Measurements from ENCODE around the gene MZB1. TPM values are rescaled to one million over a fixed set of nuclear protein-coding genes. Genes with fewer than 3 reads are reported as not detected.
A peak's percentile ranks its signal among the peaks of the same experiment; 100 is the strongest.

MZB1 gene
- total RNA-seq, 1 donor from 2014 or later: 7.8 TPM

GRCh38 chr5:139371482-139372435, 18.0 kb downstream of the MZB1 start:
- H3K4me3 ChIP-seq: no peak overlapping the region
- peaks cover 76% of the 10 kb centered on the region for H3K36me3 ChIP-seq
- TF ChIP-seq CTCF (IDR thresholded peaks at IDR 0.05): no peak
- no peak for DNase-seq
- H3K27ac ChIP-seq: no peak overlapping the region
- ATAC-seq: peak in 1 of 2 donors; percentile 45
- H3K27me3 ChIP-seq (ENCODE audit: low read depth): no peaks in the 10 kb centered on the region
- no peaks in the 10 kb centered on the region for H3K4me1 ChIP-seq
- intact Hi-C loops (cut with DNase I): no loop called here
- no peaks in the 10 kb centered on the region for H3K9me3 ChIP-seq

- ATAC-seq: no peak
- peaks cover 96% of the 10 kb centered on the region for H3K36me3 ChIP-seq
- no peak overlapping the region for H3K27ac ChIP-seq
- no peak overlapping the region for H3K4me3 ChIP-seq
- H3K4me1 ChIP-seq: no peaks in the 10 kb centered on the region
- TF ChIP-seq CTCF (IDR thresholded peaks at IDR 0.05): no peak
- intact Hi-C loops (cut with DNase I): no loop called here
- DNase-seq: no peak
- H3K9me3 ChIP-seq: no peaks in the 10 kb centered on the region
- no peaks in the 10 kb centered on the region for H3K27me3 ChIP-seq (ENCODE audit: low read depth)
Observed at GRCh38 chr5:139369181-139369580, 20.5 kb downstream of the MZB1 start.

GRCh38 chr5:139368613-139369012, 21.1 kb downstream of the MZB1 start:
- no peaks in the 10 kb centered on the region for H3K9me3 ChIP-seq
- no peak overlapping the region for H3K4me3 ChIP-seq
- ATAC-seq (no peak), DNase-seq (no peak)
- H3K27me3 ChIP-seq (ENCODE audit: low read depth): no peaks in the 10 kb centered on the region
- TF ChIP-seq CTCF (IDR thresholded peaks at IDR 0.05): no peak
- H3K27ac ChIP-seq: no peak overlapping the region
- peaks cover 96% of the 10 kb centered on the region for H3K36me3 ChIP-seq
- H3K4me1 ChIP-seq: no peaks in the 10 kb centered on the region
- intact Hi-C loops (cut with DNase I): no loop called here

- Histone ChIP-seq H3K4me1 (no peaks in the 10 kb centered on the region), H3K9me3 (no peaks in the 10 kb centered on the region), H3K4me3 (no peak overlapping the region), H3K27ac (no peak overlapping the region), H3K27me3 (ENCODE audit: low read depth) (no peaks in the 10 kb centered on the region), H3K36me3 (peaks cover 66% of the 10 kb centered on the region)
- intact Hi-C loops (cut with DNase I): no loop called here
- DNase-seq (no peak), ATAC-seq (no peak)
- no peak for TF ChIP-seq CTCF (IDR thresholded peaks at IDR 0.05)
Observed at GRCh38 chr5:139364466-139364865, 25.2 kb downstream of the MZB1 start.

GRCh38 chr5:139363937-139364336, 25.8 kb downstream of the MZB1 start:
- Histone ChIP-seq H3K4me1 (peaks cover 2% of the 10 kb centered on the region), H3K9me3 (no peaks in the 10 kb centered on the region), H3K4me3 (no peak overlapping the region), H3K36me3 (peaks cover 61% of the 10 kb centered on the region), H3K27ac (no peak overlapping the region), H3K27me3 (ENCODE audit: low read depth) (no peaks in the 10 kb centered on the region)
- TF ChIP-seq CTCF (IDR thresholded peaks at IDR 0.05): no peak
- ATAC-seq (no peak), DNase-seq (no peak)
- intact Hi-C loops (cut with DNase I): no loop called here
